Spleen (tissue), 3 donors: ENCODE measurements around the gene C19orf73.

Experiments used
- POLR2A ChIP-seq, 3 donors: fragments of 450-650 bp; IDR thresholded peaks; one replicate each; pipeline ENCODE4 v1.5.1; 2017; ENCODE audit warnings: antibody characterized with exemption in 3 of 3, mild to moderate bottlenecking in 1 of 3
- POLR2AphosphoS5 ChIP-seq, 3 donors: sonication (generic); formaldehyde crosslinking; IDR thresholded peaks; one replicate each; pipeline ENCODE4 v1.5.1; 2017; ENCODE audit warnings: antibody characterized with exemption in 3 of 3

- TF ChIP-seq POLR2AphosphoS5 (IDR thresholded peaks at IDR 0.05): peak; percentile 8 to 51 (median 24)
- no peak for TF ChIP-seq POLR2A (IDR thresholded peaks at IDR 0.05)
These were observed 9.9 kb downstream of the C19orf73 start for GRCh38 chr19:49109051-49109450.
